Brain microvascular endothelial cell (primary cell): ENCODE measurements around the gene ITFG2.

Experiments
- DNase-seq: peaks from one replicate; pipeline ENCODE4 v3.0.0-alpha.2; 2020
- H3K27ac ChIP-seq: fragments of 250-450 bp; sonication (Bioruptor Pico); 2 replicates; pipeline ENCODE4 v1.5.1; 2020; ENCODE audit warnings: mild to moderate bottlenecking, moderate library complexity
- H3K27me3 ChIP-seq: fragments of 250-450 bp; sonication (Bioruptor Pico); replicated peaks from 2 replicates; pipeline ENCODE4 v1.5.1; 2020; ENCODE audit warnings: mild to moderate bottlenecking
- H3K36me3 ChIP-seq: fragments of 250-450 bp; sonication (Bioruptor Pico); replicated peaks from 2 replicates; pipeline ENCODE4 v1.5.1; 2020; ENCODE audit warnings: mild to moderate bottlenecking
- H3K4me3 ChIP-seq: 2 replicates; pipeline ENCODE4 v1.5.1; 2011; ENCODE audit warnings: low read depth, mild to moderate bottlenecking, control low read depth, low read length, moderate library complexity
- in situ Hi-C: cut with HindIII; loops from 2 replicates; pipeline ENCODE4 v1.10.0; 2017; ENCODE audit warnings: low sequenced_read_pairs, low pct_ligation_motif_present
- TF ChIP-seq, protein P1 (sequence below): IDR thresholded peaks from 2 replicates; pipeline ENCODE4 v1.5.1; 2011; ENCODE audit warnings: low read depth, mild to moderate bottlenecking, moderate library complexity, low read length, control low read depth, inconsistent platforms; ENCODE audit errors: missing control alignments

ITFG2 gene

DNA sequence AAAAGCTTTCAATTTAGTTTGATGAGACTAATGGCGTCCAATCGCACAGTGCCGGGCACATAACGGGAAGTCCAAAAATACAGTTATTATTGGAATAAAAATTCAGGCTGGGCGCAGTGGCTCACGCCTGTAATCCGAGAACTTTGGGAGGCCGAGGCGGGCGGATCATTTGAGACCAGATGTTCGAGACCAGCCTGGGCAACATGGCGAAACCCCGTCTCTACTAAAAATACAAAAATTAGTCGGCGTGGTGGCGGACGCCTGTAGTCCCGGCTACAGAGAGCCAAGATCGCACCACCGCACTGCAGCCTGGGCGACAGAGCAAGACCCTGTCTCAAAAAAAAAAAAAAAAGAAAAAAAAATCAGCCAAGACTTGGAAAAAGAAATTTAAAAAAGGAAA lies 18.9 kb upstream of the ITFG2 start:
- H3K4me3 ChIP-seq, result no peak overlapping the region
- in situ Hi-C loops, result no loop called here
- no peak overlapping the region for H3K27ac ChIP-seq
- peaks cover 8% of the 10 kb centered on the region for H3K36me3 ChIP-seq
- H3K27me3 ChIP-seq, result no peaks in the 10 kb centered on the region
- DNase-seq, result no peak
- TF ChIP-seq, protein P1, sequence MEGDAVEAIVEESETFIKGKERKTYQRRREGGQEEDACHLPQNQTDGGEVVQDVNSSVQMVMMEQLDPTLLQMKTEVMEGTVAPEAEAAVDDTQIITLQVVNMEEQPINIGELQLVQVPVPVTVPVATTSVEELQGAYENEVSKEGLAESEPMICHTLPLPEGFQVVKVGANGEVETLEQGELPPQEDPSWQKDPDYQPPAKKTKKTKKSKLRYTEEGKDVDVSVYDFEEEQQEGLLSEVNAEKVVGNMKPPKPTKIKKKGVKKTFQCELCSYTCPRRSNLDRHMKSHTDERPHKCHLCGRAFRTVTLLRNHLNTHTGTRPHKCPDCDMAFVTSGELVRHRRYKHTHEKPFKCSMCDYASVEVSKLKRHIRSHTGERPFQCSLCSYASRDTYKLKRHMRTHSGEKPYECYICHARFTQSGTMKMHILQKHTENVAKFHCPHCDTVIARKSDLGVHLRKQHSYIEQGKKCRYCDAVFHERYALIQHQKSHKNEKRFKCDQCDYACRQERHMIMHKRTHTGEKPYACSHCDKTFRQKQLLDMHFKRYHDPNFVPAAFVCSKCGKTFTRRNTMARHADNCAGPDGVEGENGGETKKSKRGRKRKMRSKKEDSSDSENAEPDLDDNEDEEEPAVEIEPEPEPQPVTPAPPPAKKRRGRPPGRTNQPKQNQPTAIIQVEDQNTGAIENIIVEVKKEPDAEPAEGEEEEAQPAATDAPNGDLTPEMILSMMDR, result no peak

- TF ChIP-seq, protein P1, result no peak
- Histone ChIP-seq H3K36me3 (peaks cover 15% of the 10 kb centered on the region), H3K27ac (no peak overlapping the region), H3K27me3 (no peaks in the 10 kb centered on the region), H3K4me3 (peak overlapping the region; percentile 82)
- in situ Hi-C loops, result no loop called here
- DNase-seq, result peak; percentile 22
These were observed 18.2 kb upstream of the ITFG2 start for GRCh38 chr12:2794191-2794735.

GRCh38 chr12:2794736-2795289 lies 17.7 kb upstream of the ITFG2 start, which contains the start of gene FKBP4:
TSS of gene FKBP4 (plus strand) at chr12:2794970. CDS start at chr12:2795140, 170 bp downstream.
- TF ChIP-seq, protein P1, result no peak
- DNase-seq, result peak; percentile 61
- H3K4me3 ChIP-seq, result peak within 1 kb of the TSS; percentile 82
- H3K27ac ChIP-seq, result no peak within 1 kb of the TSS
- peaks cover 21% of the 10 kb centered on the region for H3K36me3 ChIP-seq
- in situ Hi-C loops, result no loop called here
- H3K27me3 ChIP-seq, result no peaks in the 10 kb centered on the region

DNA sequence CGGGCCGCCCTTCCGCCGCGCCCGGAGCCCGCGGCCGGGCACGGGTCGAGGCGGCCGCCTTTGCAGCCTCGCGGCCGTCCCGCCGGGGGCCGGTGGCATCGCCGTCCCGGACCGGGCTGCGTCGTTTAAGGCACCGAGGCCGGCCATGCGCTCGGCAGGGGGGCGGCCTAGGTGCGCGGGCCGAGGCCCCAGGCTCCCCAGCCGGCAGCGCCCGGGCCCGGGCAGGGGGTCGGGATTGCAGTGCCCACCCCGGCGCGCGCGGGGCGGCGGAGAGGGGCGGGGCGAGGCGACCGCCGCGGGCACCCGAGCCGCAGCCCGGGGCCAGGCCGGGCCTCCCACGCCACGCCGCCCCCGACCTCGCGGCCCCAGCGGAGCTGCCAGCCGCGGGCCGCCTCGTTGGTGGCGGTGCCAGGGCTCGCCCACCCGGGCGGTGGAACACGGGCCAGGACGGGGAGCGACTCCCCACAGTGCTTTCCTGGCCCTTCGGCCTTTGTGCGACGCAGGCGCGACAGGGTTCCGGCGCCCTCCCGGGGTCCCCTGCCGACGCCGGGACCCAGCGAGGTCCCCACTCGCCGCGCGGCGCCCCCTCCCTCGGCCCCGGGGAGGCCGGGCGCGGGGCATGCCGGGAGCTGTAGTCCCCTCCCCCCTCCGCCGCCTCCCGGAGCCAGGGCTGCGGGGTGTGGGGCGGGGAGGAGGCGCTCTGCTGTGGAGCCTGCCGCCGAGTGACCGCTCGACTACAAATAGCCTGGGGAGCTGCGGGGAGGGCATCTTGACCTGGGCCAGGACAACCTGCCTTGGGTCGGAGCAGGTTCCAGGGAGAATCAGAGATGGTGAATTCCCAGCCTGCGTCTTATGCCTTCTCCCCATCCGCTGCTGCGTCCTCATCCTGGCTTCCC lies 16.9 kb upstream of the ITFG2 start:
- H3K27ac ChIP-seq, result no peak overlapping the region
- in situ Hi-C loops, result no loop called here
- H3K36me3 ChIP-seq, result peaks cover 28% of the 10 kb centered on the region
- H3K4me3 ChIP-seq, result peak overlapping the region; percentile 82
- peak; percentile 17 for DNase-seq
- H3K27me3 ChIP-seq, result no peaks in the 10 kb centered on the region
- TF ChIP-seq, protein P1, result no peak

- Histone ChIP-seq H3K36me3 (peaks cover 32% of the 10 kb centered on the region), H3K27me3 (no peaks in the 10 kb centered on the region), H3K4me3 (peak overlapping the region; percentile 82), H3K27ac (no peak overlapping the region)
- no peak for DNase-seq
- TF ChIP-seq, protein P1, result peak; percentile 24
- in situ Hi-C loops, result no loop called here
These were observed 16.2 kb upstream of the ITFG2 start for GRCh38 chr12:2796187-2796666.
